CD4-positive, alpha-beta T cell treated with Interleukin-15 for 4 hours (primary cell): ENCODE results near the gene RGPD6.
"Not testable (repeated sequence)": the region's sequence is repeated elsewhere in the genome, so short reads cannot be mapped to it uniquely, and the experiment has no call there.

ENCODE experiments used
- DNase-seq: peaks from one replicate; pipeline ENCODE4 v3.0.0-alpha.2; 2020; ENCODE audit warnings: low spot score

The RGPD6 gene

GRCh38 chr2:110481200-110481599, 95.8 kb downstream of the RGPD6 start:
- DNase-seq: not testable (repeated sequence)

GRCh38 chr2:110480084-110480483, 96.9 kb downstream of the RGPD6 start:
- not testable (repeated sequence) for DNase-seq

GRCh38 chr2:110477370-110477769, 99.7 kb downstream of the RGPD6 start:
- DNase-seq: not testable (repeated sequence)

- not testable (repeated sequence) for DNase-seq
Observed at GRCh38 chr2:110476952-110477351, 100.1 kb downstream of the RGPD6 start.

GRCh38 chr2:110475627-110476359, 101.2 kb downstream of the RGPD6 start:
- DNase-seq: not testable (repeated sequence)

- DNase-seq: not testable (repeated sequence)
Observed at GRCh38 chr2:110474898-110475297, 102.1 kb downstream of the RGPD6 start.

GRCh38 chr2:110473059-110473358, 104.0 kb downstream of the RGPD6 start:
- DNase-seq: not testable (repeated sequence)

GRCh38 chr2:110472171-110473058, 104.6 kb downstream of the RGPD6 start, which contains the start of gene LIMS4:
TSS of gene LIMS4 (minus strand) at chr2:110472816. CDS start at chr2:110472778, 38 bp downstream.
- not testable (repeated sequence) for DNase-seq

GRCh38 chr2:110468921-110469320, 108.1 kb downstream of the RGPD6 start:
- not testable (repeated sequence) for DNase-seq

GRCh38 chr2:110465312-110465711, 111.7 kb downstream of the RGPD6 start:
- DNase-seq: not testable (repeated sequence)
